ENCODE data around the gene TTBK2.
"Not testable (repeated sequence)": the region's sequence is repeated elsewhere in the genome, so short reads cannot be mapped to it uniquely, and the experiment has no call there.

TTBK2 gene

GRCh38 chr15:42919308-42919707 lies 1.3 kb downstream of the TTBK2 start:
- Mint-ChIP-seq H3K27me3 (no peaks in the 10 kb centered on the region), H3K4me3 (peak overlapping the region; percentile 94), H3K4me1 (peaks cover 46% of the 10 kb centered on the region), H3K27ac (peak overlapping the region; percentile 83), H3K9me3 (no peaks in the 10 kb centered on the region), H3K36me3 (no peaks in the 10 kb centered on the region)
- no peak for ATAC-seq

GRCh38 chr15:42918047-42918446 lies 2.5 kb downstream of the TTBK2 start:
- Mint-ChIP-seq H3K9me3 (no peaks in the 10 kb centered on the region), H3K4me3 (no peak overlapping the region)

GRCh38 chr15:42915654-42916315 lies 4.8 kb downstream of the TTBK2 start:
- peaks cover 42% of the 10 kb centered on the region for H3K4me1 Mint-ChIP-seq
- H3K36me3 Mint-ChIP-seq = no peaks in the 10 kb centered on the region
- ATAC-seq = no peak
- no peaks in the 10 kb centered on the region for H3K9me3 Mint-ChIP-seq
- no peak overlapping the region for H3K4me3 Mint-ChIP-seq
- no peak overlapping the region for H3K27ac Mint-ChIP-seq
- no peaks in the 10 kb centered on the region for H3K27me3 Mint-ChIP-seq

More at GRCh38 chr15:42918047-42918446, 2.5 kb downstream of the TTBK2 start:
- Mint-ChIP-seq H3K27me3 (no peaks in the 10 kb centered on the region), H3K27ac (no peak overlapping the region), H3K4me1 (peaks cover 47% of the 10 kb centered on the region), H3K36me3 (no peaks in the 10 kb centered on the region)
- ATAC-seq = no peak

- ATAC-seq = no peak
- Mint-ChIP-seq H3K36me3 (no peaks in the 10 kb centered on the region), H3K4me3 (no peak overlapping the region), H3K9me3 (no peaks in the 10 kb centered on the region), H3K27ac (no peak overlapping the region), H3K27me3 (no peaks in the 10 kb centered on the region), H3K4me1 (peaks cover 41% of the 10 kb centered on the region)
These were observed 5.7 kb downstream of the TTBK2 start for GRCh38 chr15:42914728-42915497.

GRCh38 chr15:42911058-42911592 lies 9.5 kb downstream of the TTBK2 start:
- Mint-ChIP-seq H3K9me3 (no peaks in the 10 kb centered on the region), H3K36me3 (no peaks in the 10 kb centered on the region), H3K4me3 (no peak overlapping the region), H3K27ac (no peak overlapping the region), H3K27me3 (no peaks in the 10 kb centered on the region), H3K4me1 (peaks cover 31% of the 10 kb centered on the region)
- ATAC-seq = no peak

GRCh38 chr15:42908538-42908937 lies 12.0 kb downstream of the TTBK2 start:
- H3K9me3 Mint-ChIP-seq = no peaks in the 10 kb centered on the region
- H3K27ac Mint-ChIP-seq = no peak overlapping the region
- H3K4me3 Mint-ChIP-seq = no peak overlapping the region
- no peak for ATAC-seq
- peaks cover 21% of the 10 kb centered on the region for H3K4me1 Mint-ChIP-seq
- H3K27me3 Mint-ChIP-seq = no peaks in the 10 kb centered on the region
- H3K36me3 Mint-ChIP-seq = no peaks in the 10 kb centered on the region

GRCh38 chr15:42903388-42904324 lies 16.9 kb downstream of the TTBK2 start:
- no peaks in the 10 kb centered on the region for H3K27me3 Mint-ChIP-seq
- ATAC-seq = no peak
- H3K27ac Mint-ChIP-seq = no peak overlapping the region

GRCh38 chr15:42893911-42894310 lies 26.7 kb downstream of the TTBK2 start:
- peaks cover 17% of the 10 kb centered on the region for H3K4me1 Mint-ChIP-seq
- not testable (repeated sequence) for ATAC-seq, H3K27me3 Mint-ChIP-seq, H3K4me3 Mint-ChIP-seq, H3K27ac Mint-ChIP-seq, H3K9me3 Mint-ChIP-seq
- peaks cover 18% of the 10 kb centered on the region for H3K36me3 Mint-ChIP-seq

More at GRCh38 chr15:42903388-42904324, 16.9 kb downstream of the TTBK2 start:
- Mint-ChIP-seq H3K4me3 (no peak overlapping the region), H3K9me3 (no peaks in the 10 kb centered on the region), H3K36me3 (no peaks in the 10 kb centered on the region), H3K4me1 (peaks cover 7% of the 10 kb centered on the region)

- H3K4me1 Mint-ChIP-seq = peaks cover 17% of the 10 kb centered on the region
- H3K9me3 Mint-ChIP-seq = peaks cover 4% of the 10 kb centered on the region
- ATAC-seq = peak; percentile 84
- H3K4me3 Mint-ChIP-seq = peak overlapping the region; percentile 27
- peaks cover 20% of the 10 kb centered on the region for H3K36me3 Mint-ChIP-seq
- peak overlapping the region; percentile 65 for H3K27ac Mint-ChIP-seq
- no peaks in the 10 kb centered on the region for H3K27me3 Mint-ChIP-seq
These were observed 29.0 kb downstream of the TTBK2 start for GRCh38 chr15:42891569-42891968.

- ATAC-seq = no peak
- H3K27ac Mint-ChIP-seq = no peak overlapping the region
- H3K27me3 Mint-ChIP-seq = no peaks in the 10 kb centered on the region
- H3K4me3 Mint-ChIP-seq = no peak overlapping the region
- H3K36me3 Mint-ChIP-seq = peaks cover 26% of the 10 kb centered on the region
- peaks cover 16% of the 10 kb centered on the region for H3K9me3 Mint-ChIP-seq
- peaks cover 17% of the 10 kb centered on the region for H3K4me1 Mint-ChIP-seq
These were observed 30.2 kb downstream of the TTBK2 start for GRCh38 chr15:42890161-42890913.

- Mint-ChIP-seq H3K36me3 (peaks cover 36% of the 10 kb centered on the region), H3K4me1 (peaks cover 20% of the 10 kb centered on the region), H3K9me3 (peaks cover 19% of the 10 kb centered on the region)
- not testable (repeated sequence) for H3K27me3 Mint-ChIP-seq, ATAC-seq, H3K27ac Mint-ChIP-seq, H3K4me3 Mint-ChIP-seq
These were observed 33.2 kb downstream of the TTBK2 start for GRCh38 chr15:42887384-42887783.

- Mint-ChIP-seq H3K27me3 (no peaks in the 10 kb centered on the region), H3K27ac (no peak overlapping the region), H3K4me1 (peaks cover 9% of the 10 kb centered on the region), H3K36me3 (peaks cover 27% of the 10 kb centered on the region), H3K9me3 (peaks cover 5% of the 10 kb centered on the region), H3K4me3 (no peak overlapping the region)
- ATAC-seq = no peak
These were observed 40.5 kb downstream of the TTBK2 start for GRCh38 chr15:42880121-42880520.

GRCh38 chr15:42879443-42879842 lies 41.1 kb downstream of the TTBK2 start:
- H3K9me3 Mint-ChIP-seq = no peaks in the 10 kb centered on the region
- no peak for ATAC-seq
- no peak overlapping the region for H3K4me3 Mint-ChIP-seq
- H3K27me3 Mint-ChIP-seq = no peaks in the 10 kb centered on the region
- H3K27ac Mint-ChIP-seq = no peak overlapping the region
- peaks cover 21% of the 10 kb centered on the region for H3K36me3 Mint-ChIP-seq
- peaks cover 8% of the 10 kb centered on the region for H3K4me1 Mint-ChIP-seq

GRCh38 chr15:42876224-42876623 lies 44.4 kb downstream of the TTBK2 start:
- H3K4me3 Mint-ChIP-seq = no peak overlapping the region
- H3K36me3 Mint-ChIP-seq = peaks cover 8% of the 10 kb centered on the region
- H3K9me3 Mint-ChIP-seq = no peaks in the 10 kb centered on the region
- no peak overlapping the region for H3K27ac Mint-ChIP-seq
- H3K27me3 Mint-ChIP-seq = no peaks in the 10 kb centered on the region
- no peak for ATAC-seq
- peaks cover 8% of the 10 kb centered on the region for H3K4me1 Mint-ChIP-seq

All from stimulated activated memory B cell treated with anti-CD40 and anti-IgM and Interleukin-4, amounts not matched to agents 10 μg/mL and 1 μg/mL and 100 μg/mL, for 72 hours (primary cell).